H1 (cell line): Measurements from ENCODE around the gene ERLEC1. TPM values are rescaled to one million over a fixed set of nuclear protein-coding genes. Genes with fewer than 3 reads are reported as not detected.
A peak's percentile ranks its signal among the peaks of the same experiment; 100 is the strongest.
"Not testable (repeated sequence)": the region's sequence is repeated elsewhere in the genome, so short reads cannot be mapped to it uniquely, and the experiment has no call there.

Experiments used
- CTCF ChIA-PET: fragments of 300-600 bp; sonication (Branson Sonifier 250); formaldehyde crosslinking; loops from one replicate; lab custom pipeline; 2021; ENCODE audit not compliant: partially characterized antibody; lab: Charles Lee
- POLR2A ChIA-PET: fragments of 300-600 bp; sonication (Branson Sonifier 250); formaldehyde crosslinking; loops from one replicate; lab custom pipeline; 2021; ENCODE audit warnings: inconsistent platforms; ENCODE audit not compliant: partially characterized antibody; lab: Charles Lee
- DNase-seq, 2 experiments: peaks; one replicate each; pipeline versions ENCODE4 v3.0.0 to v3.0.0-alpha.2; 2010 to 2022; ENCODE audit warnings: low spot score in 2 of 2, low read depth in 1 of 2, mixed read lengths in 1 of 2
- FAIRE-seq: peaks from 2 replicates; lab custom pipeline; 2011; peaks lifted over from hg19 to GRCh38; lab: Jason Lieb, UNC
- H2AFZ ChIP-seq: 2 replicates; pipeline ENCODE4 v1.8.1; 2012; ENCODE audit warnings: low read length, inconsistent platforms
- H2AK5ac ChIP-seq: 2 replicates; pipeline ENCODE4 v1.6.1; 2013; ENCODE audit warnings: low read depth, low read length
- H2BK120ac ChIP-seq: replicated peaks from 2 replicates; pipeline ENCODE3; 2013; ENCODE audit warnings: low read depth, low read length, inconsistent platforms
- H2BK12ac ChIP-seq: 2 replicates; pipeline ENCODE4 v1.6.1; 2013; ENCODE audit warnings: low read depth, low read length
- H2BK15ac ChIP-seq: 2 replicates; pipeline ENCODE4 v1.6.1; 2013; ENCODE audit warnings: low read length
- H2BK20ac ChIP-seq: 2 replicates; pipeline ENCODE4 v1.6.1; 2013; ENCODE audit warnings: low read length
- H2BK5ac ChIP-seq: 2 replicates; pipeline ENCODE4 v1.6.1; 2013; ENCODE audit warnings: low read depth, low read length
- H3K14ac ChIP-seq: 2 replicates; pipeline ENCODE4 v1.6.1; 2013; ENCODE audit warnings: inconsistent platforms; ENCODE audit not compliant: insufficient read length
- H3K18ac ChIP-seq: 2 replicates; pipeline ENCODE4 v1.6.1; 2013; ENCODE audit warnings: low read length; ENCODE audit errors: extremely low read depth
- H3K23ac ChIP-seq: 2 replicates; pipeline ENCODE4 v1.6.1; 2013; ENCODE audit warnings: inconsistent platforms; ENCODE audit not compliant: insufficient read length
- H3K23me2 ChIP-seq: 2 replicates; pipeline ENCODE4 v1.6.1; 2013; ENCODE audit warnings: low read depth, low read length
- H3K27ac ChIP-seq: 2 replicates; pipeline ENCODE4 v1.6.1; 2011; ENCODE audit warnings: low read depth, low read length, inconsistent platforms
- H3K27me3 ChIP-seq, 4 experiments: replicated peaks in 1 of 4; 1 replicate in 1 of 4; 2 replicates in 3 of 4; pipeline versions ENCODE4 v1.6.1 to v1.8.1; 2011 to 2013; ENCODE audit warnings: low read length in 3 of 4, mild to moderate bottlenecking in 3 of 4, inconsistent platforms in 2 of 4, mixed read lengths in 2 of 4, moderate library complexity in 1 of 4; ENCODE audit not compliant: control insufficient read depth in 3 of 4, insufficient read depth in 3 of 4; ENCODE audit errors: extremely low read depth in 1 of 4
- H3K36me3 ChIP-seq, 4 experiments: 2 replicates each; pipeline versions ENCODE4 v1.6.1 to v1.8.1; 2011 to 2013; ENCODE audit warnings: mild to moderate bottlenecking in 4 of 4, low read length in 3 of 4, moderate library complexity in 2 of 4, control low read depth in 1 of 4, inconsistent platforms in 1 of 4; ENCODE audit not compliant: insufficient read depth in 4 of 4, control insufficient read depth in 2 of 4
- H3K4ac ChIP-seq: replicated peaks from 2 replicates; pipeline ENCODE3; 2013; ENCODE audit warnings: low read length, low read depth, mixed read lengths, inconsistent platforms; ENCODE audit not compliant: insufficient read length
- H3K4me1 ChIP-seq, 4 experiments: replicated peaks in 1 of 4; 1 replicate in 1 of 4; 2 replicates in 3 of 4; pipeline versions ENCODE4 v1.6.1 to v1.8.1; 2011 to 2013; ENCODE audit warnings: low read length in 3 of 4, inconsistent platforms in 2 of 4, mixed read lengths in 1 of 4; ENCODE audit not compliant: insufficient read depth in 4 of 4, control insufficient read depth in 3 of 4
- H3K4me2 ChIP-seq, 2 experiments: 2 replicates each; pipeline versions ENCODE4 v1.6.1 to v1.8.1; 2011 to 2013; ENCODE audit warnings: low read depth in 2 of 2, low read length in 2 of 2, control low read depth in 1 of 2, inconsistent platforms in 1 of 2, mild to moderate bottlenecking in 1 of 2; ENCODE audit not compliant: insufficient read depth in 1 of 2
- H3K4me3 ChIP-seq, 4 experiments: fragments of 200-600, 300-600 bp in 1 of 4; sonication (generic), shearing (Covaris generic), sonication (Bioruptor Twin) in 1 of 4; 2 replicates each; pipeline versions ENCODE4 v1.5.1 to v1.8.1; 2011 to 2016; ENCODE audit warnings: low read length in 4 of 4, low read depth in 3 of 4, control low read depth in 2 of 4, inconsistent platforms in 2 of 4, mild to moderate bottlenecking in 2 of 4, mixed read lengths in 1 of 4, moderate library complexity in 1 of 4; ENCODE audit not compliant: insufficient read depth in 2 of 4; ENCODE audit errors: extremely low read depth in 1 of 4
- H3K56ac ChIP-seq: replicated peaks from 2 replicates; pipeline ENCODE3; 2013; ENCODE audit warnings: low read depth, mild to moderate bottlenecking, mixed read lengths, low read length, inconsistent platforms; ENCODE audit not compliant: insufficient read length
- H3K79me1 ChIP-seq: 2 replicates; pipeline ENCODE4 v1.6.1; 2013; ENCODE audit warnings: low read depth, low read length, control low read depth
- H3K79me2 ChIP-seq, 2 experiments: 2 replicates each; pipeline versions ENCODE4 v1.6.1 to v1.8.1; 2012 to 2013; ENCODE audit warnings: low read length in 2 of 2, mild to moderate bottlenecking in 2 of 2, inconsistent platforms in 1 of 2; ENCODE audit not compliant: insufficient read depth in 2 of 2, control insufficient read depth in 1 of 2
- H3K9ac ChIP-seq, 4 experiments: replicated peaks in 1 of 4; 1 replicate in 1 of 4; 2 replicates in 3 of 4; pipeline versions ENCODE4 v1.6.1 to v1.8.1; 2011 to 2013; ENCODE audit warnings: low read depth in 3 of 4, low read length in 3 of 4, control low read depth in 2 of 4, mild to moderate bottlenecking in 2 of 4, moderate library complexity in 2 of 4, inconsistent platforms in 1 of 4; ENCODE audit errors: extremely low read depth in 1 of 4
- H3K9me3 ChIP-seq, 2 experiments: 2 replicates each; pipeline versions ENCODE4 v1.6.1 to v1.8.1; 2012 to 2013; ENCODE audit warnings: mild to moderate bottlenecking in 2 of 2, moderate library complexity in 2 of 2, control low read depth in 1 of 2, inconsistent platforms in 1 of 2, low read depth in 1 of 2, low read length in 1 of 2, mixed read lengths in 1 of 2; ENCODE audit not compliant: insufficient read depth in 2 of 2
- H4K20me1 ChIP-seq, 2 experiments: replicated peaks in 1 of 2; 2 replicates each; pipeline versions ENCODE3 to v1.8.1; 2011 to 2013; ENCODE audit warnings: inconsistent platforms in 2 of 2, low read length in 2 of 2, mild to moderate bottlenecking in 1 of 2; ENCODE audit not compliant: insufficient read depth in 2 of 2, control insufficient read depth in 1 of 2
- H4K5ac ChIP-seq: 2 replicates; pipeline ENCODE4 v1.6.1; 2013; ENCODE audit warnings: low read length, low read depth, mixed read lengths, inconsistent platforms; ENCODE audit not compliant: insufficient read length
- H4K8ac ChIP-seq: 2 replicates; pipeline ENCODE4 v1.8.0; 2013; ENCODE audit warnings: mild to moderate bottlenecking, moderate library complexity, low read length, inconsistent platforms; ENCODE audit not compliant: insufficient read depth; ENCODE audit errors: extremely low read depth
- H4K91ac ChIP-seq: replicated peaks from 2 replicates; pipeline ENCODE3; 2013; ENCODE audit warnings: low read length, mixed read lengths, inconsistent platforms; ENCODE audit not compliant: insufficient read length
- CTCF ChIP-seq, 3 experiments: IDR thresholded peaks; 1 replicate in 2 of 3; 2 replicates in 1 of 3; pipeline versions ENCODE4 v1.5.1 to v1.6.1; 2011; ENCODE audit warnings: low read length in 3 of 3, mild to moderate bottlenecking in 3 of 3, inconsistent platforms in 2 of 3, low read depth in 1 of 3, moderate library complexity in 1 of 3; ENCODE audit not compliant: insufficient read depth in 1 of 3; ENCODE audit errors: control extremely low read depth in 1 of 3
- RAD21 ChIP-seq, 2 experiments: IDR thresholded peaks in 1 of 2; conservative IDR thresholded peaks in 1 of 2; 2 replicates each; pipeline ENCODE4 v1.6.1; 2011; ENCODE audit warnings: low read depth in 2 of 2, low read length in 2 of 2, improper control_type of control experiment in 1 of 2, inconsistent platforms in 1 of 2, mild to moderate bottlenecking in 1 of 2, moderate library complexity in 1 of 2
- WGBS, 2 experiments: shearing (Covaris generic) in 1 of 2; methylation state at CpG; one replicate each; pipeline versions ENCODE4 v1.1.6 to v1.1.7; 2013 to 2015; ENCODE audit warnings: low lambda C conversion rate in 2 of 2, mixed read lengths in 2 of 2, inconsistent platforms in 1 of 2, low coverage in 1 of 2, missing lambda C conversion rate in 1 of 2; ENCODE audit not compliant: insufficient replicate concordance in 2 of 2, insufficient coverage in 1 of 2, insufficient read length in 1 of 2; ENCODE audit errors: extremely low coverage in 1 of 2, missing lambda C conversion rate in 1 of 2; 5-methylcytosine and 5-hydroxymethylcytosine counted together
- polyA plus RNA-seq, 7 experiments: library from polyadenylated mRNA; depleted of rRNA in 3 of 7; stranded (reverse) in 5 of 7; unstranded in 2 of 7; fragments of >200 nt in 5 of 7; fragments of 200-250 nt in 2 of 7; gene quantifications; 1 replicate in 5 of 7; 2 replicates in 1 of 7; 4 replicates in 1 of 7; pipeline versions ENCODE4 v1.2.1 to v1.2.3, GENCODE V29; 2011 to 2013; ENCODE audit warnings: missing spikeins in 2 of 7, mixed read lengths in 2 of 7
- total RNA-seq: library from RNA; stranded (reverse); fragmentation: NEBNext Ultra II Directional; extraction: Animal tissue kit (Norgen Biotek cat#: 25700); gene quantifications from 2 replicates; pipeline ENCODE4 v1.2.1, GENCODE V29; 2021

The ERLEC1 gene
- total and polyA plus RNA-seq, 2 of the 8 experiments (the other 6 are each of a cell fraction or from before 2014, with no cell fraction given), result 12.9 to 26.7 TPM

DNA sequence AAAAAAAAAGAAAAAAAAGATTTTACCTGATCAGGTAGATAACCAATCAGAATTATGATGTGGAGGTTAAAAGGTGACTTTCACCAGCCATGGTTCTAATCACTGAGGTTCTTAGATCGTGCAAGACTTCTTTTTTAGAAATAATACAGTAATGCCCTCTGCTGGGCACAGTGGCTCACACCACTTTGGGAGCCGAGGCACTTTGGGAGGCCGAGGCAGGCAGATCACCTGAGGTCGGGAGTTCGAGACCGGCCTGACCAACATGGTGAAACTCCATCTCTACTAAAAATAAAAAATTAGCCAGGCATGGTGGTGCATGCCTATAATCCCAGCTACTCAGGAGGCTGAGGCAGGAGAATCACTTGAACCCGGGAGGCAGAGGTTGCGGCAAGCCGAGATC lies 36.8 kb downstream of the ERLEC1 start:
- H3K79me1 ChIP-seq, H4K20me1 ChIP-seq, H3K56ac ChIP-seq, H3K4me2 ChIP-seq, H2BK12ac ChIP-seq, FAIRE-seq, H3K4me1 ChIP-seq, DNase-seq, POLR2A ChIA-PET, CTCF ChIA-PET, H2AFZ ChIP-seq, H4K5ac ChIP-seq, H3K9ac ChIP-seq, H4K8ac ChIP-seq, H3K23me2 ChIP-seq, H4K91ac ChIP-seq, H3K79me2 ChIP-seq, H2BK20ac ChIP-seq, H3K4ac ChIP-seq, H3K4me3 ChIP-seq, H2AK5ac ChIP-seq, H2BK15ac ChIP-seq, H3K27ac ChIP-seq, H2BK5ac ChIP-seq, H2BK120ac ChIP-seq, H3K18ac ChIP-seq, H3K9me3 ChIP-seq, H3K14ac ChIP-seq, H3K36me3 ChIP-seq, H3K23ac ChIP-seq, H3K27me3 ChIP-seq: not testable (repeated sequence)
- TF ChIP-seq CTCF (IDR thresholded peaks at IDR 0.05; ENCODE audit: control extremely low read depth in 1 of 3, insufficient read depth in 1 of 3, low read depth in 1 of 3, low read length in 3 of 3), result peak in 2 of 3 experiments; percentile 26 to 33; a peak in 2 of 4 replicates
- TF ChIP-seq RAD21 (IDR thresholded peaks at IDR 0.05 in 1 of 2, conservative IDR thresholded peaks at IDR 0.05 in 1 of 2; ENCODE audit: low read depth in 2 of 2, low read length in 2 of 2), result peak; percentile 36 to 55
- WGBS, 2 experiments, result 92% methylated on average over 9 of the region's 9 CpGs; no CpG with 5 or more reads in 1 of the 2 experiments
